Pancreas (tissue), 10 donors: Measurements from ENCODE around the gene GHRHR. TPM values are rescaled to one million over a fixed set of nuclear protein-coding genes. Genes with fewer than 3 reads are reported as not detected.

ENCODE experiments used
- ATAC-seq, 4 donors: fragments of 200-7000 bp; cut with Tn5 transposase; one replicate each; pipeline versions ENCODE4 v1.8.0 to v1.9.1; 2020; ENCODE audit warnings: mild to moderate bottlenecking in 4 of 4, moderate library complexity in 4 of 4
- DNase-seq, 6 donors: peaks; one replicate each; pipeline ENCODE4 v3.0.0-alpha.2; 2020
- FAIRE-seq: peaks from 2 replicates; lab custom pipeline; 2012; peaks lifted over from hg19 to GRCh38; lab: Jason Lieb, UNC
- H3K27ac ChIP-seq, 4 donors: fragments of 200-600 bp; sonication (generic); 1 replicate in 3 of 4; 2 replicates in 1 of 4; pipeline versions ENCODE4 v1.5.0 to v1.8.0; 2020
- H3K27me3 ChIP-seq, 4 donors: fragments of 200-600 bp; one replicate each; pipeline ENCODE4 v1.8.0; 2021
- H3K36me3 ChIP-seq, 3 donors: fragments of 200-600 bp; sonication (generic) in 1 of 3; one replicate each; pipeline versions ENCODE4 v1.5.0 to v1.8.0; 2020 to 2021
- H3K4me1 ChIP-seq, 3 donors: fragments of 200-600 bp; one replicate each; pipeline ENCODE4 v1.8.0; 2021
- H3K4me3 ChIP-seq, 4 donors: fragments of 200-600 bp; sonication (generic) in 2 of 4; one replicate each; pipeline versions ENCODE4 v1.5.0 to v1.8.0; 2020 to 2021
- H3K9me3 ChIP-seq, 4 donors: fragments of 200-600 bp; one replicate each; pipeline ENCODE4 v1.8.0; 2021
- WGBS, 2 donors: extraction: QIAGEN DNeasy Blood & Tissue Kit; methylation state at CpG; one replicate each; pipeline ENCODE4 v1.1.7; 2013; 5-methylcytosine and 5-hydroxymethylcytosine counted together
- intact Hi-C, 3 donors: fragments of 100-400 bp; cut with DNase I; formaldehyde crosslinking; loops; one replicate each; pipeline versions ENCODE4 v1.11.1 to v1.14.2; 2022
- polyA plus RNA-seq, 2 donors: library from polyadenylated mRNA; stranded (reverse); fragments of 200-250 nt; gene quantifications; one replicate each; pipeline ENCODE4 v1.2.3, GENCODE V29; 2013
- total RNA-seq, 6 donors: library from RNA; stranded (reverse); fragmentation: NEBNext Ultra II Directional in 4 of 6; extraction: Animal tissue kit (Norgen Biotek cat#: 25700) in 4 of 6; gene quantifications; one replicate each; pipeline versions ENCODE4 v1.2.1 to v1.2.4, GENCODE V29; 2021 to 2023
- TF ChIP-seq, protein P1 (sequence below), 4 donors: fragments of 200-600 bp; sonication (generic) in 3 of 4; IDR thresholded peaks; one replicate each; pipeline versions ENCODE4 v1.5.0 to v1.8.0; 2021; ENCODE audit warnings: antibody characterized with exemption in 4 of 4
- donor health status: healthy with polysubstance abuse.
- donor health status: DM: no; HTN: no; CAD: no; lungs with moderate emphysema.
- donor health status: DM: no; HTN: no; CAD: no.
- donor health status: control.
- donor health status: control.
- donor health status: Bipolar disorder and iron deficiency.
- donor health status: DM: yes; HTN: yes; CAD: no.
- donor health status: DM: no; HTN: no; CAD: no.
- donor health status: DM: no; HTN: no; CAD: no.
- donor health status: DM: yes; HTN: yes; CAD: no.

The GHRHR gene
- total and polyA plus RNA-seq, 8 donors, result 0.34 to 0.55 (median 0.47) TPM; not detected in 5

DNA sequence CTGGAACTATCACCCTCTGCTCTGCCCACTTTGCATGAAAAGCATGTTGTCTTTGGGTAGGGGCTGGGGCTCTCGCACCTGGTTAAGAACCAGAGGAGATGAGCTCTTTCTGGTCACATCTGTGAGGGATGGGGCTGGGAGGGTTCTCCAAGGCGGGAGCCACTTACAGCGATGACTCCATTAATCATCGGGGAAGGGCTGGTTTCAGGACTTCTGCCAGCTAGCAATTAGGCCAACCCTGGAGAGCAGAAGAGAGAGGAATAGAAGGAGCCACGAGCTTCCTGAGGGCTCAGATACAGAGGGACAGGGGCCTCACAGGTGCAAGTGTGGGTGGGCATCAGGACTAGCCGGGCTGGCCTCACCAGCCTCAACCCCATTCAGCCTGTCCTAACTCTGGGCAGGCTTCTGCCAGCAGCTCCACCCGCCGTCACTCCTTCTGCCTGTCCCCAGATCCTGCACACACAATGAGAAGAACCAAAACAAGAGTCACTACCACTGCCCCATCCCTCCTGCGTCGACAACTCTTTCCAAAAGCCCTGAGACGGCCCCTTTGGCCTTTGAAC is 43.7 kb upstream of the GHRHR start:
- Histone ChIP-seq H3K27ac (peak overlapping the region in 2 of 4 donors; percentile 5 to 30), H3K36me3 (peaks cover 0 to 32% (median 28%) of the 10 kb centered on the region in 3 donors), H3K9me3 (no peaks in the 10 kb centered on the region), H3K4me3 (no peak overlapping the region), H3K4me1 (peaks cover 0 to 8% (median 4%) of the 10 kb centered on the region in 3 donors), H3K27me3 (no peaks in the 10 kb centered on the region)
- intact Hi-C loops, result no loop called here
- TF ChIP-seq, protein P1, sequence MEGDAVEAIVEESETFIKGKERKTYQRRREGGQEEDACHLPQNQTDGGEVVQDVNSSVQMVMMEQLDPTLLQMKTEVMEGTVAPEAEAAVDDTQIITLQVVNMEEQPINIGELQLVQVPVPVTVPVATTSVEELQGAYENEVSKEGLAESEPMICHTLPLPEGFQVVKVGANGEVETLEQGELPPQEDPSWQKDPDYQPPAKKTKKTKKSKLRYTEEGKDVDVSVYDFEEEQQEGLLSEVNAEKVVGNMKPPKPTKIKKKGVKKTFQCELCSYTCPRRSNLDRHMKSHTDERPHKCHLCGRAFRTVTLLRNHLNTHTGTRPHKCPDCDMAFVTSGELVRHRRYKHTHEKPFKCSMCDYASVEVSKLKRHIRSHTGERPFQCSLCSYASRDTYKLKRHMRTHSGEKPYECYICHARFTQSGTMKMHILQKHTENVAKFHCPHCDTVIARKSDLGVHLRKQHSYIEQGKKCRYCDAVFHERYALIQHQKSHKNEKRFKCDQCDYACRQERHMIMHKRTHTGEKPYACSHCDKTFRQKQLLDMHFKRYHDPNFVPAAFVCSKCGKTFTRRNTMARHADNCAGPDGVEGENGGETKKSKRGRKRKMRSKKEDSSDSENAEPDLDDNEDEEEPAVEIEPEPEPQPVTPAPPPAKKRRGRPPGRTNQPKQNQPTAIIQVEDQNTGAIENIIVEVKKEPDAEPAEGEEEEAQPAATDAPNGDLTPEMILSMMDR (IDR thresholded peaks at IDR 0.05), result no peak
- no peak for FAIRE-seq
- peak in 5 of 6 donors; percentile 7 to 40 (median 20) for DNase-seq
- whole genome bisulfite sequencing, 2 donors, result 51 to 64% methylated on average over 11 of the region's 11 CpGs
- ATAC-seq, result peak in 2 of 4 donors; percentile 24 to 28

DNA sequence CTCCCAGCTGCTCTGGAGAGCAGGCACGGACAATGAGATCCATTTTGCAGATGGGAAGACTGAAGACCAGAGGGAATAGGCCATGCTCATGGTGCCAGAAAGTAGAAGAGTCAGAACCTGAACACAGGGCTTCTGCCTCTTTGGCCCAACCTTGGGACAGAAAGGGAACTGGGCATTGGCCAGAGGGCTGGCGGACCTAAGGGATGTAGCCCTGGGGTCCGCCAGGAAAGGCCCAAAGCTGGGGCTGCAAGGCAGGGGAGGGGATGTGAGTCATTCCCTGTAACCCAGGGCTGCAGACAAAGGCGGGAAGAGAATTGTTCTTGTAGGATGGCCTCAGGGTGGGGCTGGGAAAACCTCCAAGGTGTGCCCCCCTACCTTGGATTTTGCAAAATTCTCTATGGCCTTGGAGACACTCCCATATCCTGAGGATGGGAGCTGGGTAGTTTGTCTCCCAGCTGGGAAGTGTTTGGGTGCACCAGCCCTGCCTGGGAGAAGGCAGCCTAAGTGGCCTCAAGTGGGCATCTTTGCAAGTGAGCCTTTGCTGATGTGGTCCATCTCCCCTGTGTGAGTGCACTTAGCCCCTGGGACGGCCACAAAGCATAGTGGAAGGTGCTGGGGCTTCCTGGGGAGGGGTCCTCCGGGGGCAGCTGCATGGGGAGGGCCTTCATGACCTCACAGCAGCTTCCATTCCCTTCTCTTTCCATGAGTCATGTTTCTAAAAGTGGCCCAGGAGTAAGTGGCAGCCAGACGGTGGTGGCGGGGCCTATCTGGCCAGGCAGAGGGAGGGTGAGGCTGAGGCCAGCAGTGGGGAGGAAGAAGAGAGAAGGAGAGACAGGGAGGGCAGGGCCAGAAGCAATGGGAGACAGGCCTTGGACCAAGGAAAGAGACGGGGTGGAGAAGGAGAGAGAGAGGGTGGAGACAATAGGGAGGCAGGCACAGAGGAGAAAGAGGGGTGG is 42.9 kb upstream of the GHRHR start:
- Histone ChIP-seq H3K36me3 (peaks cover 0 to 36% (median 30%) of the 10 kb centered on the region in 3 donors), H3K9me3 (no peaks in the 10 kb centered on the region), H3K27ac (peak overlapping the region in 3 of 4 donors; percentile 3 to 58 (median 36)), H3K4me1 (peaks cover 0 to 8% (median 4%) of the 10 kb centered on the region in 3 donors), H3K27me3 (no peaks in the 10 kb centered on the region), H3K4me3 (no peak overlapping the region)
- 66 to 69% methylated on average over 9 of the region's 9 CpGs for WGBS, 2 donors
- FAIRE-seq (no peak), DNase-seq (peak in 5 of 6 donors; percentile 5 to 55 (median 25)), ATAC-seq (peak in 3 of 4 donors; percentile 30 to 60 (median 42))
- TF ChIP-seq, protein P1 (IDR thresholded peaks at IDR 0.05), result no peak
- intact Hi-C loops, result no loop called here

DNA sequence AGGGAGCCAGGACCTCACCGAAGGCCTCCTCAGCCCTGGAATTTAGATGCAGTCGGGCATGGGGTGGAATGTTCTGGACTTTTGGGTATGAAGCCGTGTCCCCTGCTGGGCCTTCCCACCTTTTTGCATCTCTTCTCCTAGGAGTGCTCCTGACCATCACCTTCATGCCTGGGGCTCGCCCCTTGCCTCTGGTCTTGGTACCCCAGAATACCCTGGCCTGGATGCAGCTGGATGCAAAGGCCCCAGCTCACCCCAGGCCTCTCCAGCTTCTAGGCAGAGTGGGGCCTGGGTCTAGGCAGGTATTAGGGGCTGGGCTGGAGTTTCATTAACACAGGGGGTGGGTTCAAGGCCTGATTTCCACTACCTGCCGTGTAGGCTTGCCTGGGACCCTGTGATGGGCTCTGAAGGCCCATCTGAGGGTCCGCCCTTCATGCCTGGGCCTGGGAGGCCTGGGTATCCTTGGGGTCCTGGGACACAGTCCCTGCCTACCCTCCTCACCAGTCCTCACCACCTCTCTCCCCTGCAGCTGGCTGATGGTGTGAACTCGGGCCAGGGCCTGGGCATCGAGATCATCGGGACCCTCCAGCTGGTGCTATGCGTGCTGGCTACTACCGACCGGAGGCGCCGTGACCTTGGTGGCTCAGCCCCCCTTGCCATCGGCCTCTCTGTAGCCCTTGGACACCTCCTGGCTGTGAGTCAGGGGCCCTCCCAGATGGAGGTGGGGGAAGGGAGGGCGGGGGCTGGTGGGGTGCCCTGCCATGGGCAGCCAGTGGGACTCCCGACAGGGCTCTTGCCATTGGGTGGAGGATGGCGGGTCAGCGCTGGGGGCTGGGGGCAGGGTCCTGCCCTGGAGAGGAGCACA is 42.0 kb upstream of the GHRHR start:
- 83 to 87% methylated on average over 17 to 19 of the region's 19 CpGs for WGBS, 2 donors
- Histone ChIP-seq H3K4me3 (no peak overlapping the region), H3K27ac (peak overlapping the region in 2 of 4 donors; percentile 36 to 58), H3K36me3 (peaks cover 0 to 36% (median 30%) of the 10 kb centered on the region in 3 donors), H3K27me3 (no peaks in the 10 kb centered on the region), H3K4me1 (peaks cover 0 to 8% (median 4%) of the 10 kb centered on the region in 3 donors), H3K9me3 (no peaks in the 10 kb centered on the region)
- TF ChIP-seq, protein P1 (IDR thresholded peaks at IDR 0.05), result no peak
- intact Hi-C loops, result no loop called here
- ATAC-seq (no peak), DNase-seq (peak in 5 of 6 donors; percentile 7 to 76 (median 17)), FAIRE-seq (no peak)

DNA sequence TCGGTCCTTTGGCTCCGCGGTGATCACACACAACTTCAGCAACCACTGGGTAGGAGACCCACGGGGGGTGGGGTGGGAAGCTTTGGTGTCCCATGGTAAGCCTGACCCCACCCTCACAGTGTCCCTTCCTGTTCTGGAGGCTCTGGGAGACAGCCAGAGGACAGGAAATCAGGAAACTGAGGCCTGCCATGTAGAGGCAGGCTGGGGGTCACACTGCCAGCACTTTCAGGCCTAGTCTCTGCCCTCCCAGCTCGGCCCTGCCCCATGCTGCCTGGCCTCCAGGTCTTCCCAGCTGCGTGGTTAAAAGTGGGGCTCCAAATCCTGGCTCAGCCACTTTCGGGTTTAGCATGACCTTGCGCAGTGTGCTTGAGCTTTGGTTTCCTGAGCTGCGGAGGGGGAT is 41.2 kb upstream of the GHRHR start:
- ATAC-seq, result no peak
- 94% methylated on average over 9 of the region's 9 CpGs for WGBS, 2 donors
- peaks cover 0 to 36% (median 32%) of the 10 kb centered on the region in 3 donors for H3K36me3 ChIP-seq
- peak in 5 of 6 donors; percentile 1 to 31 (median 14) for DNase-seq
- H3K4me1 ChIP-seq, result peaks cover 0 to 8% (median 4%) of the 10 kb centered on the region in 3 donors
- TF ChIP-seq, protein P1 (IDR thresholded peaks at IDR 0.05), result no peak
- H3K27me3 ChIP-seq, result no peaks in the 10 kb centered on the region
- no peak for FAIRE-seq
- no peak overlapping the region for H3K4me3 ChIP-seq
- H3K9me3 ChIP-seq, result no peaks in the 10 kb centered on the region
- intact Hi-C loops, result no loop called here
- H3K27ac ChIP-seq, result no peak overlapping the region
